Amniotic stem cell (primary cell): ENCODE results near the gene TEAD3.

ENCODE experiments used
- DNase-seq: peaks from one replicate; lab custom pipeline; 2025; lab: John Stamatoyannopoulos, UW

The TEAD3 gene

GRCh38 chr6:35492258-35492973 is 4.5 kb downstream of the TEAD3 start:
- no peak for DNase-seq

- DNase-seq, result no peak
These were observed 5.2 kb downstream of the TEAD3 start for GRCh38 chr6:35491558-35492257.

GRCh38 chr6:35490821-35491557 is 5.9 kb downstream of the TEAD3 start:
- no peak for DNase-seq

GRCh38 chr6:35489995-35490791 is 6.7 kb downstream of the TEAD3 start:
- DNase-seq, result no peak

GRCh38 chr6:35489066-35489465 is 7.8 kb downstream of the TEAD3 start:
- DNase-seq, result no peak

- DNase-seq, result no peak
These were observed 8.4 kb downstream of the TEAD3 start for GRCh38 chr6:35488517-35488862.

GRCh38 chr6:35487658-35488516 is 9.0 kb downstream of the TEAD3 start:
- DNase-seq, result no peak

GRCh38 chr6:35486005-35486925 is 10.6 kb downstream of the TEAD3 start:
- DNase-seq, result no peak

- no peak for DNase-seq
These were observed 11.4 kb downstream of the TEAD3 start for GRCh38 chr6:35485402-35485877.

GRCh38 chr6:35484921-35485392 is 11.9 kb downstream of the TEAD3 start:
- DNase-seq, result no peak

GRCh38 chr6:35483893-35484645 is 12.8 kb downstream of the TEAD3 start:
- DNase-seq, result no peak

GRCh38 chr6:35483490-35483889 is 13.4 kb downstream of the TEAD3 start:
- no peak for DNase-seq

- DNase-seq, result no peak
These were observed 13.8 kb downstream of the TEAD3 start for GRCh38 chr6:35483062-35483461.

- no peak for DNase-seq
These were observed 15.7 kb downstream of the TEAD3 start for GRCh38 chr6:35481226-35481625.

- no peak for DNase-seq
These were observed 16.7 kb downstream of the TEAD3 start for GRCh38 chr6:35480176-35480575.

- no peak for DNase-seq
These were observed 18.6 kb downstream of the TEAD3 start for GRCh38 chr6:35478259-35478658.

GRCh38 chr6:35477551-35478179 is 19.2 kb downstream of the TEAD3 start:
- no peak for DNase-seq

- no peak for DNase-seq
These were observed 19.9 kb downstream of the TEAD3 start for GRCh38 chr6:35477028-35477427.

GRCh38 chr6:35476004-35476403 is 20.9 kb downstream of the TEAD3 start:
- DNase-seq, result no peak
